Measurements from ENCODE around the gene GREB1. TPM values are rescaled to one million over a fixed set of nuclear protein-coding genes. Genes with fewer than 3 reads are reported as not detected.

Gene GREB1
- total and polyA plus RNA-seq, 2 of the 13 experiments (the other 11 are each of a cell fraction or from before 2014, with no cell fraction given): 31.3 to 61.2 TPM

DNA sequence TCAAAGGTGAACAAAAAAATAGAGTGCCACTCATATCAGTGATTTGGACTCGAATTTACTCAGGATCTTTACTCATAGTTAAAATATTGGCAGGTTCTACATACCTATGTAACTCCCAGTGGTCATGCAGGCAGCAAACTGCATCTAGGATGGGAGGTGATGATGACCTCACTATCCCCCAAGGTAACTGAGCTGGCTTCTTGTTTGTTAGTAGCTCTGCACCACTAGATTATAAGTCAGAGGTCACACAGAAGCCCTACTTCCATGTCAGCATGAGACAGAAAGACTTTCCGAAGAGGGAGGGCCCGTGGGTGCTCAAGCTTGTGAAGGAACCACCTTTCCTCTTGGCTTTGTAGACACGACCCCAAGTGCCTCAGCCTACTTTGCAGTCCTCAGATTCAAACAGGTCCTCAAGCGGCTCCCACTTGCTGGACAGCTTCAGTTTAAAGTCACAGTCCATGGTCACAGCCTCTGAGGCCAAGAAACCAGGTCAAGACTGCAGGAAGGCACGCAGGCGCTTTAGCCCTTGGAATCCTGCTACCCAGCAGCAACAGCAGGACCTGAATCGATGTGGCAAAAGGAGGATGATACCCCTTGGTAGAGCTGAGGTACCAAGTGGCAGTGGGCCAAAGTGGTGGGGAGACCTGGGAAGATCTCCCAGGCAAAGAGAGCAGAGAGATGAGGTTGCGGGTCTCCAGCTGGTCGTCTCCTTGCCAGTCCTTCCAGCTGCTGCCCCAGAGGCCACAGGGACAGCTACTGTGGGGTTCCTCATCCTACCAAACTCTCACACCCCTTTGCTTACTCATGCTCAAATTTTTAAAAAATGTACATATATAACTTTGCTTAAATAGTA lies 131.9 kb downstream of the GREB1 start:
- H3K4me1 ChIP-seq (ENCODE audit: insufficient read depth, low read length): peaks cover 9% of the 10 kb centered on the region; the same call in 1 of the 2 replicates
- H2AFZ ChIP-seq (ENCODE audit: low read length): no peak overlapping the region
- no TSS peak for BruUV-seq (replicated peaks)
- no peak overlapping the region for H3K4me2 ChIP-seq (ENCODE audit: low read depth, low read length)
- no peaks in the 10 kb centered on the region for H3K79me2 ChIP-seq (ENCODE audit: insufficient read depth, low read length)
- ChIA-PET CTCF (ENCODE audit: low intra/inter-chr PET ratio, low total read pairs) (no interaction called here), POLR2A (interaction anchor here (0.8 kb wide), 1 partner anchor 15 kb away, joined by 3 read pairs; no protein-coding TSS in a partner anchor)
- TF ChIP-seq CREB1 (IDR thresholded peaks at IDR 0.05) (0 out of 2 replicates have a peak, but pooled peaks have one; percentile 12), CREB1 (CRISPR knock-in tag; IDR thresholded peaks at IDR 0.05) (no peak), ONECUT2 (CRISPR knock-in tag; IDR thresholded peaks at IDR 0.05) (no peak), ZNF510 (CRISPR knock-in tag; IDR thresholded peaks at IDR 0.05; ENCODE audit: low read depth) (no peak)
- 30% methylated on average over 10 of the region's 10 CpGs for WGBS (ENCODE audit: low lambda C conversion rate)
- no peaks in the 10 kb centered on the region for H3K36me3 ChIP-seq (replicated peaks in 1 of 2; ENCODE audit: control insufficient read depth in 1 of 2, insufficient read depth in 2 of 2, low read length in 2 of 2)
- peaks cover 9 to 60% of the 10 kb centered on the region in 2 experiments; a peak in 4 of 5 replicates for H3K27me3 ChIP-seq (ENCODE audit: control insufficient read depth in 1 of 2, insufficient read depth in 2 of 2, low read length in 2 of 2)
- H3K9ac ChIP-seq (ENCODE audit: insufficient read depth, low read depth, low read length): no peak overlapping the region
- FAIRE-seq (no peak), ATAC-seq (no peak), DNase-seq (ENCODE audit: low spot score) (no peak)
- no peaks in the 10 kb centered on the region for H4K20me1 ChIP-seq (ENCODE audit: insufficient read depth, low read length)
- no peak overlapping the region for H3K27ac ChIP-seq (ENCODE audit: extremely low read length, insufficient read depth, low read length)
- intact Hi-C loops (cut with micrococcal nuclease; ENCODE audit: unreplicated experiment) (no loop called here), in situ Hi-C loops (cut with HindIII; ENCODE audit: extremely low pct_ligation_motif_present, low pct_unique_long_range_greater_than_20kb) (no loop called here)
- H3K4me3 ChIP-seq (replicated peaks in 1 of 3; ENCODE audit: insufficient read depth in 1 of 3, low read depth in 2 of 3, low read length in 3 of 3): no peak overlapping the region
- peaks cover 8% of the 10 kb centered on the region for H3K9me3 ChIP-seq (ENCODE audit: low read length)

DNA sequence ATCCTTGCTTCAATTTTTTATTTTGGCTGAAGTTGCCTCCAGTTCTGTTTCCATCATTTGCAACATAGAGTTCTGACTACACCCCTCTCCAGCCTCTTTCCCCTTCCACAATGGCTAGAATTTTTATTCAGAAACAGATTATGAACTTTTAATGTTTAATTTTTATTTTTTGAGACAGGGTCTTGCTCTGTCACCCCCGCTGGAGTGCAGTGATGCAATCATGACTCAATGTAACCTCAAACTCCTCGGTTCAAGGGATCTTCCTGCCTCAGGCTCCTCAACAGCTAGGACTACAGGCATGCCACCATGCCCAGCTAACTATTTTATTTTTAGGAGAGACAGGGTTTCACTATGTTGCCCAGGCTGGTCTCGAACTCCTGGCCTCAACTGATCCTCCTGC lies 133.3 kb downstream of the GREB1 start:
- no peaks in the 10 kb centered on the region for H3K79me2 ChIP-seq (ENCODE audit: insufficient read depth, low read length)
- FAIRE-seq: no peak
- H2AFZ ChIP-seq (ENCODE audit: low read length): no peak overlapping the region
- H3K27ac ChIP-seq (ENCODE audit: extremely low read length, insufficient read depth, low read length): no peak overlapping the region
- WGBS (ENCODE audit: low lambda C conversion rate): under 1% methylated on average over 3 of the region's 3 CpGs
- peaks cover 8% of the 10 kb centered on the region for H3K9me3 ChIP-seq (ENCODE audit: low read length)
- POLR2A ChIA-PET: no interaction called here
- TF ChIP-seq, protein P1, sequence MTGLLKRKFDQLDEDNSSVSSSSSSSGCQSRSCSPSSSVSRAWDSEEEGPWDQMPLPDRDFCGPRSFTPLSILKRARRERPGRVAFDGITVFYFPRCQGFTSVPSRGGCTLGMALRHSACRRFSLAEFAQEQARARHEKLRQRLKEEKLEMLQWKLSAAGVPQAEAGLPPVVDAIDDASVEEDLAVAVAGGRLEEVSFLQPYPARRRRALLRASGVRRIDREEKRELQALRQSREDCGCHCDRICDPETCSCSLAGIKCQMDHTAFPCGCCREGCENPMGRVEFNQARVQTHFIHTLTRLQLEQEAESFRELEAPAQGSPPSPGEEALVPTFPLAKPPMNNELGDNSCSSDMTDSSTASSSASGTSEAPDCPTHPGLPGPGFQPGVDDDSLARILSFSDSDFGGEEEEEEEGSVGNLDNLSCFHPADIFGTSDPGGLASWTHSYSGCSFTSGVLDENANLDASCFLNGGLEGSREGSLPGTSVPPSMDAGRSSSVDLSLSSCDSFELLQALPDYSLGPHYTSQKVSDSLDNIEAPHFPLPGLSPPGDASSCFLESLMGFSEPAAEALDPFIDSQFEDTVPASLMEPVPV (CRISPR knock-in tag; IDR thresholded peaks at IDR 0.05): no peak
- TF ChIP-seq TEAD3 (CRISPR knock-in tag; optimal IDR thresholded peaks at IDR 0.05; ENCODE audit: borderline replicate concordance): no peak
- TF ChIP-seq MTF1 (CRISPR knock-in tag; IDR thresholded peaks at IDR 0.05): no peak
- no peak for TF ChIP-seq BHLHE40 (IDR thresholded peaks at IDR 0.05; ENCODE audit: low read length)
- TF ChIP-seq ZSCAN20 (CRISPR knock-in tag; IDR thresholded peaks at IDR 0.05; ENCODE audit: borderline replicate concordance): no peak
- TF ChIP-seq CEBPB (IDR thresholded peaks at IDR 0.05; ENCODE audit: borderline replicate concordance, low read depth, low read length): peak; percentile 41; the same call in 1 of the 2 replicates
- TF ChIP-seq ZNF609 (CRISPR knock-in tag; IDR thresholded peaks at IDR 0.05; ENCODE audit: borderline replicate concordance): no peak
- no peaks in the 10 kb centered on the region for H4K20me1 ChIP-seq (ENCODE audit: insufficient read depth, low read length)
- H3K36me3 ChIP-seq (replicated peaks in 1 of 2; ENCODE audit: control insufficient read depth in 1 of 2, insufficient read depth in 2 of 2, low read length in 2 of 2): no peaks in the 10 kb centered on the region
- no TSS peak for BruUV-seq (replicated peaks)
- no peak overlapping the region for H3K4me3 ChIP-seq (replicated peaks in 1 of 3; ENCODE audit: insufficient read depth in 1 of 3, low read depth in 2 of 3, low read length in 3 of 3)
- no peak for DNase-seq (ENCODE audit: low spot score)
- H3K4me2 ChIP-seq (ENCODE audit: low read depth, low read length): no peak overlapping the region
- peaks cover 9 to 52% of the 10 kb centered on the region in 2 experiments; a peak in 4 of 5 replicates for H3K27me3 ChIP-seq (ENCODE audit: control insufficient read depth in 1 of 2, insufficient read depth in 2 of 2, low read length in 2 of 2)
- intact Hi-C loops (cut with micrococcal nuclease; ENCODE audit: unreplicated experiment) (no loop called here), in situ Hi-C loops (cut with HindIII; ENCODE audit: extremely low pct_ligation_motif_present, low pct_unique_long_range_greater_than_20kb) (no loop called here)
- H3K4me1 ChIP-seq (ENCODE audit: insufficient read depth, low read length): peaks cover 9% of the 10 kb centered on the region; the same call in 1 of the 2 replicates
- ATAC-seq: no peak
- no peak overlapping the region for H3K9ac ChIP-seq (ENCODE audit: insufficient read depth, low read depth, low read length)
- CTCF ChIA-PET (ENCODE audit: low intra/inter-chr PET ratio, low total read pairs): no interaction called here

Measured in HepG2 (cell line).